DOHH2 (cell line): ENCODE measurements around the gene RAI1.

Experiments
- H3F3A ChIP-seq: fragments of 200-600 bp; sonication (generic), shearing (Covaris generic); 2 replicates; pipeline ENCODE4 v1.6.0; 2016; ENCODE audit warnings: antibody characterized with exemption, mild to moderate bottlenecking; ENCODE audit not compliant: control insufficient read depth, insufficient read depth
- H3K27ac ChIP-seq: fragments of 200-600 bp; sonication (generic); 2 replicates; pipeline ENCODE4 v1.5.1; 2014; ENCODE audit warnings: low read depth, mild to moderate bottlenecking, low read length, moderate library complexity
- H3K27me3 ChIP-seq: fragments of 200-600 bp; sonication (generic); 2 replicates; pipeline ENCODE4 v1.6.1; 2014; ENCODE audit warnings: mild to moderate bottlenecking, low read length, mixed read lengths; ENCODE audit not compliant: control insufficient read depth
- H3K36me3 ChIP-seq: fragments of 200-600 bp; sonication (generic); 2 replicates; pipeline ENCODE4 v1.6.1; 2014; ENCODE audit warnings: mild to moderate bottlenecking, low read length, moderate library complexity, mixed read lengths; ENCODE audit not compliant: control insufficient read depth
- H3K4me1 ChIP-seq: fragments of 200-600 bp; sonication (generic); 2 replicates; pipeline ENCODE4 v1.6.1; 2014; ENCODE audit warnings: mild to moderate bottlenecking, low read length, mixed read lengths; ENCODE audit not compliant: control insufficient read depth
- H3K4me2 ChIP-seq: fragments of 200-600 bp; sonication (generic); 2 replicates; pipeline ENCODE4 v1.6.0; 2014; ENCODE audit warnings: mild to moderate bottlenecking, low read length, moderate library complexity
- H3K4me3 ChIP-seq: fragments of 200-600 bp; sonication (generic); 2 replicates; pipeline ENCODE4 v1.5.1; 2014; ENCODE audit warnings: mild to moderate bottlenecking, low read length, mixed read lengths
- H3K79me2 ChIP-seq: fragments of 200-600 bp; sonication (generic); 2 replicates; pipeline ENCODE4 v1.6.1; 2014; ENCODE audit warnings: mild to moderate bottlenecking, low read length, mixed read lengths; ENCODE audit not compliant: control insufficient read depth
- H3K9me2 ChIP-seq: fragments of 200-600 bp; sonication (generic); replicated peaks from 2 replicates; pipeline ENCODE4 v1.6.1; 2014; ENCODE audit warnings: mild to moderate bottlenecking, low read length, mixed read lengths; ENCODE audit not compliant: control insufficient read depth
- H3K9me3 ChIP-seq: fragments of 200-600 bp; sonication (generic); 2 replicates; pipeline ENCODE4 v1.6.1; 2014; ENCODE audit warnings: antibody characterized with exemption, low read length, mixed read lengths; ENCODE audit not compliant: control insufficient read depth, insufficient read depth
- H4K20me1 ChIP-seq: fragments of 200-600 bp; sonication (generic); 2 replicates; pipeline ENCODE4 v1.6.0; 2014; ENCODE audit warnings: low read depth, mild to moderate bottlenecking, antibody characterized with exemption, low read length, moderate library complexity; ENCODE audit not compliant: control insufficient read depth, insufficient read depth
- EZH2phosphoT487 ChIP-seq: fragments of 200-600 bp; sonication (generic); IDR thresholded peaks from 2 replicates; pipeline ENCODE4 v1.6.1; 2017; ENCODE audit warnings: borderline replicate concordance, mild to moderate bottlenecking, antibody characterized with exemption, low read length, moderate library complexity, mixed read lengths
- TF ChIP-seq, protein P1 (sequence below): fragments of 200-600 bp; sonication (generic); IDR thresholded peaks from one replicate; pipeline ENCODE4 v1.5.1; 2014; ENCODE audit warnings: antibody characterized with exemption, mild to moderate bottlenecking, low read depth, low read length; ENCODE audit not compliant: poor library complexity, severe bottlenecking

Gene RAI1

DNA sequence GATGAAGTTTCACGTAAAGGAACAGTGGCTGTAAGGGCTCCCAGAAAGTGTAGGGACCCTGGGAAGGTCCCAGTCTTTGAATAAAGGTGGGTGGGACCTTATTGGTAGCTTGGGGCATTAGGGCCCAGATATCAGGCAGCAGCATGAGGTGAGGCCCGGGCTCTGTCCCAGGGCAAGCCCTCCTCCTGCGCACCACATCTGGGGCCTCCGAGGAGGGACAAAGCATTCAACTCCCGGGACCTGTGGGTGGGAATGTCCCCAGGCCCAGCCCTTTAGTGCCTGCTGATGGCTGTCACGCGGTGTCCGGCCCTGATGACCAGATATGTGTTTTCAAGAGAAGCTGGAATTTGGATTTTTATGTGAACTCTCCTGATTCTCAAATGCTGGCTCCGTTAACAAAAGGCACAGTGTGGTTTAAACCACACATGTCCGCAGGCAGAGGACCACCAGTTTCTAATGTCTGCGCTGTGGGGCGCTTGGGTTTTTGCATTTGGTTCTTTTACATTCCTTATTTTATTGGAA lies 30.4 kb downstream of the RAI1 start:
- Histone ChIP-seq H3K9me2 (no peaks in the 10 kb centered on the region), H3K79me2 (peaks cover 91% of the 10 kb centered on the region), H3K27ac (no peak overlapping the region), H3F3A (no peaks in the 10 kb centered on the region), H3K27me3 (no peaks in the 10 kb centered on the region), H4K20me1 (peaks cover 24% of the 10 kb centered on the region; the same call in 1 of the 2 replicates), H3K9me3 (no peaks in the 10 kb centered on the region), H3K36me3 (no peaks in the 10 kb centered on the region; the same call in 1 of the 2 replicates), H3K4me3 (no peak overlapping the region), H3K4me1 (peaks cover 12% of the 10 kb centered on the region; the same call in 1 of the 2 replicates), H3K4me2 (no peak overlapping the region)
- TF ChIP-seq EZH2phosphoT487 = no peak
- TF ChIP-seq, protein P1, sequence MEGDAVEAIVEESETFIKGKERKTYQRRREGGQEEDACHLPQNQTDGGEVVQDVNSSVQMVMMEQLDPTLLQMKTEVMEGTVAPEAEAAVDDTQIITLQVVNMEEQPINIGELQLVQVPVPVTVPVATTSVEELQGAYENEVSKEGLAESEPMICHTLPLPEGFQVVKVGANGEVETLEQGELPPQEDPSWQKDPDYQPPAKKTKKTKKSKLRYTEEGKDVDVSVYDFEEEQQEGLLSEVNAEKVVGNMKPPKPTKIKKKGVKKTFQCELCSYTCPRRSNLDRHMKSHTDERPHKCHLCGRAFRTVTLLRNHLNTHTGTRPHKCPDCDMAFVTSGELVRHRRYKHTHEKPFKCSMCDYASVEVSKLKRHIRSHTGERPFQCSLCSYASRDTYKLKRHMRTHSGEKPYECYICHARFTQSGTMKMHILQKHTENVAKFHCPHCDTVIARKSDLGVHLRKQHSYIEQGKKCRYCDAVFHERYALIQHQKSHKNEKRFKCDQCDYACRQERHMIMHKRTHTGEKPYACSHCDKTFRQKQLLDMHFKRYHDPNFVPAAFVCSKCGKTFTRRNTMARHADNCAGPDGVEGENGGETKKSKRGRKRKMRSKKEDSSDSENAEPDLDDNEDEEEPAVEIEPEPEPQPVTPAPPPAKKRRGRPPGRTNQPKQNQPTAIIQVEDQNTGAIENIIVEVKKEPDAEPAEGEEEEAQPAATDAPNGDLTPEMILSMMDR = no peak

DNA sequence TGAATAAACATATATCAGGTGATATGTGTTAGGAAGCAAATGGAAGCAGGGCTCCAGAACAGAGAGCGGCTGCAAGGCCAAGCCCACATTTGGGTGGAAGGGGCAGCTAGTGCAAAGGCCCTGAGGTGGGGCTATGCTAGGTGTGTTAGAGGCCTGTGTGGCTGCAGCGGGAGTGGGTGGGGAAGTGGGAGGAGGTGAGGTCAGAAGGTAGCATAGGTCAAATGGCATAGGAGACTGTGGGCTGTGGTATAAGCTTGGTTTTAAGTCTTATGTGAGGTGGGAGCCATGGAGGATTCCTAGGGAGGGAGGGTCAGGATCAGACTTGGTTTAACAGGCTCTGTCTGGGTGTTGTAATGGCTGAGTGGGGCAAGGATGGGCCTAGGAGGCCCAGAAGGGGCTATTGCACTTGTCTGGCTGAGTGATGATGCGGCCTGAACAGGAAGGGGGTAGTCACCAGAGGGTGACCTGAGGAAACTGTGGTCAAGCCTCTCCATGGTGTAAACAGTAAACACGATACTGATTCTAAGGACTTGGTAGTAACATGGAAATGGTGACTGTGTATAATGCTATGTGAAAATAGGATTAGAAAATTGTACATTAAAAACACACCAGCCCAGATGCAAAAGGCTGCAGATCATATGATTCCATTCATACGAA lies 31.1 kb downstream of the RAI1 start:
- no peak overlapping the region for H3K27ac ChIP-seq
- H3K27me3 ChIP-seq = no peaks in the 10 kb centered on the region
- no peak overlapping the region for H3K4me2 ChIP-seq
- no peak overlapping the region for H3K4me3 ChIP-seq
- H3K9me2 ChIP-seq = no peaks in the 10 kb centered on the region
- H3K79me2 ChIP-seq = peaks cover 92% of the 10 kb centered on the region
- no peaks in the 10 kb centered on the region for H3K9me3 ChIP-seq
- peaks cover 12% of the 10 kb centered on the region; the same call in 1 of the 2 replicates for H3K4me1 ChIP-seq
- H3F3A ChIP-seq = no peaks in the 10 kb centered on the region
- H4K20me1 ChIP-seq = peaks cover 27% of the 10 kb centered on the region; the same call in 1 of the 2 replicates
- no peak for TF ChIP-seq EZH2phosphoT487
- TF ChIP-seq, protein P1 = no peak
- H3K36me3 ChIP-seq = no peaks in the 10 kb centered on the region; the same call in 1 of the 2 replicates

DNA sequence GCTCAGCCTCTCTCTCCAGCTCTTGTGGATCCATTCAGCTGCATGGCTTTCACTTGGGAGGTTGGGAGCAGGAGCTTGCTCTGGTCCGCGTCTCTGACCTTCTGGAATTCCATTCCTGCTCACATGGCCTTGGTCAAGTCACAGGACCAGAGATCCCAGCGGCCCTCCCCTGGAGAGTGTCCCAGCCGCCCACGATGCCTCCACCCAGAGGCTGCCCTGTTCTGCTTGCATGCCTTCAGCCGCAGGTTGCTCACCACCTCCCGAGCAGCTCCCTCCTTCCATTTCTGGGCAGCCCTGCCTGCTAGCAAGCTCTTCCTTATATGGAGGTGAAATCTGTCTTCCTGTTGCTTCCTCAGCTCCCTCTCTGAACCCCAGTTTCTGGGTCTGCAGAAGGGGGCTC lies 32.6 kb downstream of the RAI1 start:
- H3K27me3 ChIP-seq = no peaks in the 10 kb centered on the region
- no peak overlapping the region for H3K4me3 ChIP-seq
- H4K20me1 ChIP-seq = peaks cover 29% of the 10 kb centered on the region; the same call in 1 of the 2 replicates
- H3K27ac ChIP-seq = no peak overlapping the region
- TF ChIP-seq, protein P1 = no peak
- no peak for TF ChIP-seq EZH2phosphoT487
- peaks cover 88% of the 10 kb centered on the region for H3K79me2 ChIP-seq
- H3K9me3 ChIP-seq = no peaks in the 10 kb centered on the region
- no peaks in the 10 kb centered on the region for H3K9me2 ChIP-seq
- no peaks in the 10 kb centered on the region for H3F3A ChIP-seq
- H3K36me3 ChIP-seq = no peaks in the 10 kb centered on the region; the same call in 1 of the 2 replicates
- peaks cover 12% of the 10 kb centered on the region; the same call in 1 of the 2 replicates for H3K4me1 ChIP-seq
- no peak overlapping the region for H3K4me2 ChIP-seq
